Subcutaneous abdominal adipose tissue (tissue), 5 donors: ENCODE results near the gene ARR3.
"Not testable (repeated sequence)": the region's sequence is repeated elsewhere in the genome, so short reads cannot be mapped to it uniquely, and the experiment has no call there.

ENCODE experiments used
- H3K27ac ChIP-seq: one replicate; pipeline ENCODE4 v1.7.0; 2013; ENCODE audit warnings: low read depth, mild to moderate bottlenecking, inconsistent platforms, low read length, moderate library complexity
- H3K27me3 ChIP-seq, 5 donors: one replicate each; pipeline ENCODE4 v1.7.0; 2013; ENCODE audit warnings: low read length in 5 of 5, inconsistent platforms in 1 of 5; ENCODE audit not compliant: control insufficient read depth in 5 of 5, insufficient read depth in 4 of 5
- H3K36me3 ChIP-seq, 5 donors: one replicate each; pipeline ENCODE4 v1.7.0; 2013; ENCODE audit warnings: low read length in 5 of 5; ENCODE audit not compliant: control insufficient read depth in 5 of 5, insufficient read depth in 5 of 5
- H3K4me1 ChIP-seq, 5 donors: one replicate each; pipeline ENCODE4 v1.7.0; 2013; ENCODE audit warnings: low read length in 5 of 5, mild to moderate bottlenecking in 3 of 5, moderate library complexity in 1 of 5; ENCODE audit not compliant: control insufficient read depth in 5 of 5, insufficient read depth in 5 of 5
- H3K4me3 ChIP-seq, 5 donors: one replicate each; pipeline ENCODE4 v1.7.0; 2013; ENCODE audit warnings: low read length in 5 of 5, low read depth in 1 of 5
- H3K9ac ChIP-seq, 5 donors: one replicate each; pipeline ENCODE4 v1.7.0; 2013; ENCODE audit warnings: low read length in 5 of 5, mild to moderate bottlenecking in 4 of 5, moderate library complexity in 3 of 5
- H3K9me3 ChIP-seq, 5 donors: one replicate each; pipeline ENCODE4 v1.7.0; 2013; ENCODE audit warnings: low read length in 5 of 5; ENCODE audit not compliant: control insufficient read depth in 5 of 5
- donor health status: healthy.
- donor health status: healthy.
- donor health status: healthy.
- donor health status: healthy.
- donor health status: healthy.

ARR3 gene

DNA sequence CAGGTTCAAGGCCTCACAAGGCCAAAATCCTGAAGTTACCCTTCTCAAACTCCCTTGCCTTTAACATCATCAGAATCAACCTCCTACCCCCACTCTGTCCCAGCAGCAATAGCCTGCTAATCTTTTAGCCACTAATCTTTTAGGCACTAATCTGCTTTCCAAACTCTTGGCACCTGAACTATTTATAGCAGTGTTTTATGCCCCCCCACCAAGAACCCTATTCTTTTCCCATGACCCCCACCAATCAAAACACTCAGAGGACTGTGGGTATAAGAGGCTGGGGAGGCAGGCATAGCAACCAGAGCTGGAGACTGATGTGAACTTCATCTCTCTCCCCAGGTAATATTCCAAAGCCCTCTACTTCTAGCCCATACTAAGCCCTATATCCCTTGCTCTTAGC is at the start of gene ARR3:
Gene ARR3, plus strand, starts transcription at position 301 of the 400 bp plus-strand sequence. CDS start 1,052 bp downstream, outside the sequence.
- H3K9me3 ChIP-seq, result peaks cover 0 to 6% (median under 1%) of the 10 kb centered on the region in 5 donors
- no peaks in the 10 kb centered on the region for H3K4me1 ChIP-seq
- H3K27me3 ChIP-seq, result peaks cover 0 to 14% (median 2%) of the 10 kb centered on the region in 5 donors
- H3K4me3 ChIP-seq, result no peak within 1 kb of the TSS
- H3K36me3 ChIP-seq, result no peaks in the 10 kb centered on the region
- no peak within 1 kb of the TSS for H3K9ac ChIP-seq
- H3K27ac ChIP-seq, result no peak within 1 kb of the TSS

DNA sequence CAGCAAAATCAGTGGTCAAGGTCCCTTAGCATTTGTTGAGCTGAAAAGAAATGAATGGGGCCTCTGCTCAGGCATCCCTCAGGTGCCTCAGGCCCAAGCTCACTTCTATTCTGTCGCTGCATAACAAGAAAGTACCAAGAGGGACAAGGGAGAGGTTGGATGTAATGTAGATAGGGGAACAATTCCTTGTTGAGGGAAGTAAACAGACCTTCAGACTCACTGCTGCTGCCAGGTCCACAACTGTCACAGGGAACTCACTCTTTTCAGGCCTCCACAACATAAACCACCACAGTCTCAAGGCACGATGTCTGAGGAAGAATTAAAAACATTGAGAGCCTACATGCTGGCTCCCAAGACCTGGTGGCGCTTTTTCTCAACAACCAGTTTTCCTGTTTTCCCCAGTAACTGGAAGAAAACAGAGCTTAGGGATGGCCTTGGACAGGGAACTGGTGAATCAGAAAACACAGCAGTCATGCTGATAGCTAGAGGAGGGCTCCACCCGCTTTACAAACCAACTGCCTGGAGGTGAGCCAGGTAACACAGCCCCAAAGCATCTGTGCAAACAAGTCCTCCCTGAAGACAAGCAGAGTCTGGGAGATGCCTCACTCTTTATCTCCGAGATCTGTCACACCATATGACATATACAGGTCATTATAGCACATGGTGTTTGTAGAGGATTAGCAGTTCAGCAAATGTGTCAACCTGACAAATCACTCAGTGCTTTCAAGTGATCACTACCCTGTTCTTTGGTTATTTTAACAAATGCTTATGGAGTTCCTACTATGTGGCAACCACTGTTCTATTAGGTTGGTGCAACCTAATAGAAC is 48.0 kb upstream of the ARR3 start:
- no peaks in the 10 kb centered on the region for H3K36me3 ChIP-seq
- H3K4me3 ChIP-seq, result no peak overlapping the region
- H3K27me3 ChIP-seq, result peaks cover 0 to 8% (median 3%) of the 10 kb centered on the region in 5 donors
- H3K4me1 ChIP-seq, result no peaks in the 10 kb centered on the region
- H3K27ac ChIP-seq, result no peak overlapping the region
- no peaks in the 10 kb centered on the region for H3K9me3 ChIP-seq
- H3K9ac ChIP-seq, result no peak overlapping the region

DNA sequence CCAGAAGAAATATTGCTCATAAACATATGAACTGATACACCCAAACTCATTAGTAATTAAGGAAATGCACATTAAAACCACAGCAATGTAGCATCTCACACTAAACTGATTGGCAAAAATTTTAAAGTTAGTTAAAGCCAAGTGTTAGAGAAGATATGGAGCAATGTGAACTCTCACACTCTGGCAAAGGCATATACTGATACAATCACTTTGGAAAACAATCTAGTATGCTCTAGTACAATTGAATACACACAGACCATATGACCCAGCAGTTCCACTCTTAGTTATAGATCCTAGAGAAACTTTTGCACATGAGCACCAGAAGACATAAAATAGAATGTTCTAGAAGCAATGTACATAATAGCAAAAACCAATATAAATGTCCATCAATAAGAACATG is 42.1 kb upstream of the ARR3 start:
- Histone ChIP-seq H3K4me3 (no peak overlapping the region), H3K9ac (no peak overlapping the region)

DNA sequence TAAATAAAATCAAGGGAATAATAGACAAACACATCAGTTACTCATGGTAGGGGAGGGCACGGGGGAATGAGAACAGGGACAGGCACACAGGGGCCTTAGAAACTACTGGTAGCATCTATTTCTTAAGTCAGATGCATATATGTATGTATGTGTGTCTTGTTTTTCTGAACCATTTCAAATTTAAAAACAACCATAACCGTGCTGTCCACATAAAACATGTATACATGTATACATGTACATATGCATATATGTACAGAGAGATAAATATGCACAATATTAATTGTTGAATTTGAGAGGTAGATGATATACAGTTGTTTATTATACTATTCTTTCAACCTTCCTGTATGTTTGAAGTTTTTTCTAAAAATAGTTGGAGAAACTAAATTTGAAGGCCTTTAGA is 41.4 kb upstream of the ARR3 start:
- Histone ChIP-seq H3K4me3 (no peak overlapping the region), H3K36me3 (no peaks in the 10 kb centered on the region), H3K4me1 (no peaks in the 10 kb centered on the region), H3K9ac (no peak overlapping the region), H3K9me3 (no peaks in the 10 kb centered on the region), H3K27ac (no peak overlapping the region), H3K27me3 (peaks cover 0 to 7% (median 3%) of the 10 kb centered on the region in 5 donors)

More for the DNA sequence above, 42.1 kb upstream of the ARR3 start:
- Histone ChIP-seq H3K36me3 (no peaks in the 10 kb centered on the region), H3K9me3 (no peaks in the 10 kb centered on the region), H3K27me3 (peaks cover 0 to 7% (median 3%) of the 10 kb centered on the region in 5 donors), H3K4me1 (no peaks in the 10 kb centered on the region), H3K27ac (no peak overlapping the region)

DNA sequence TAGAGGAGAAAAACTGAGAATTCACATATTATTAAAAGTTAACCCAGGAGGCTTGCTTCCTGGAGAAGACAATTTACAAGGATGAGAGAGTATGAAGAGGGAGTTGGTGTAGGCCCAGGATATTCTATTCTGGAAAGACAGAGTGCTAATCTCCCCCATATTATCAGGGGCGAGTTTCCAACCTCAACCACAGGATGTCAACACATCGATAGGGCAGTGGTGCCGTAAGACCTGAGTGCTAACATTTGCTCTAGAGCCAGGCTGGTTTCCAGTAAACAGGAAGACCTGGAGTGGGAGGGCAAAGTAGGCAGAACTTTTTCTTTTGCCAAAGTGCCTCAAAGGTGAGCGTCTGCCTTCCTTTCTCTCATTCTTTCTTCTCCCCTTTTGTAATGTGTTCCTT is 36.5 kb upstream of the ARR3 start:
- Histone ChIP-seq H3K36me3 (no peaks in the 10 kb centered on the region), H3K9ac (no peak overlapping the region), H3K27ac (no peak overlapping the region), H3K4me1 (no peaks in the 10 kb centered on the region), H3K9me3 (no peaks in the 10 kb centered on the region), H3K27me3 (peaks cover 0 to 4% (median 0%) of the 10 kb centered on the region in 5 donors), H3K4me3 (no peak overlapping the region)

DNA sequence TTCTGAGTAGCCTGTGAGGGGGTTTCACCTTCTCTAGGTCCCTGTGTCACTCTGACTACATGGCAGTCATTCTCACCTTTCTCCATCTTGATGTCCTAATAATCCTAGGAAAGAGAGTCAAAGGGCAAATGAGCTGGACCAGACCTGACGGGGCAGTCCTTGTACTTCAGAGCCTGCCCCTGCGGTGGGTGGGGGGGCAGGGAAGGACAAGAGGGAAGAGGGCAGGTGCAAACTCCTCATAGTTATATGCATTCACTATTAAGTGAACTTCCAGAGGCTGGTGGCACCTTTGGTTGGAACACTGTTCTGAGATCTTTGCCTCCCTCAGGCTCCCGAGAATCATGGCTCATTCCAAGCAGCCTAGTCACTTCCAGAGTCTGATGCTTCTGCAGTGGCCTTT is 33.8 kb upstream of the ARR3 start, which contains the start of gene AWAT1:
Gene AWAT1, plus strand, starts transcription at position 301 of the 400 bp plus-strand sequence. Its CDS starts 41 bp downstream, at position 342.
- Histone ChIP-seq H3K27me3 (peaks cover 0 to 10% (median 4%) of the 10 kb centered on the region in 5 donors), H3K9me3 (no peaks in the 10 kb centered on the region), H3K36me3 (no peaks in the 10 kb centered on the region), H3K4me3 (no peak within 1 kb of the TSS), H3K4me1 (no peaks in the 10 kb centered on the region), H3K9ac (no peak within 1 kb of the TSS), H3K27ac (no peak within 1 kb of the TSS)

DNA sequence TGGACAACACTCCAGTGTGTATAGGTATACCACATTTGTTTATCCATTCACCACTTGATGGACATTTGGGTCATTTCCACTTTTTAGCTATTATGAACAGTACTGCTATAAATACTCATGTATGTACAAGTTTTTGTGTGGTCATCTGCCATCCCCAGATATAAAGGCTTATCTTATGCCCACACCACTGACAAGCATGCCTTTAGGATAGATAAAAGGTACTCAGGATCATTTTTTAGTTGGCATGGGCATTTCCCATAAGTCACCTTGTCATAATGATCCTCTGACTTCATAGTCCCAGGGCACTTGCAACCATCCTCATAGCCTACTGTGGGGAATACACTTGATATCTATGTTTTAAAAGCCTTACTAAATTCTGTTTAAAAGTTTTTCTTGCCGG is 27.4 kb upstream of the ARR3 start:
- Histone ChIP-seq H3K9me3 (no peaks in the 10 kb centered on the region), H3K4me3 (no peak overlapping the region), H3K9ac (no peak overlapping the region), H3K27ac (no peak overlapping the region), H3K4me1 (peaks cover 0 to 4% (median 0%) of the 10 kb centered on the region in 5 donors), H3K27me3 (peaks cover 0 to 13% (median 2%) of the 10 kb centered on the region in 5 donors), H3K36me3 (no peaks in the 10 kb centered on the region)

DNA sequence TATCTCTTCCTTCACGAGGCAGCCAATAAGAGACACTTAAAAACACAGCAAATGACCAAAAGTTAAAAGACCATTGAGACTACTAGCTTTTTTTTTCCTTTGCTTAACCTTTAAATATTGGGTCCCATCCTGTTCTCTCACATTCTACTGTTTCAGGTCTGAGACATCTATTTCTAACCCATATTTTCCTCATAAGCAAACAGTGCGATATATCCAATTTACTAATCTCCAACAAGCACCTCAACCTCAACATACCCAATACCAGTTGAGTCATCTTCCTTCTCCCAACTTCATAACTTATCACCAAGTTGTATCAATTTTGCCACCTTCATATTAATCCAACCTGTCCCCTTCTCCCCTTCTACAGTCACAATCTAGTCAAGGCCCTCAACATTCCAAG is 26.6 kb upstream of the ARR3 start:
- Histone ChIP-seq H3K9ac (no peak overlapping the region), H3K9me3 (no peaks in the 10 kb centered on the region), H3K4me3 (no peak overlapping the region), H3K27ac (no peak overlapping the region), H3K27me3 (peaks cover 0 to 13% (median 2%) of the 10 kb centered on the region in 5 donors), H3K4me1 (peaks cover 0 to 4% (median 0%) of the 10 kb centered on the region in 5 donors), H3K36me3 (no peaks in the 10 kb centered on the region)

DNA sequence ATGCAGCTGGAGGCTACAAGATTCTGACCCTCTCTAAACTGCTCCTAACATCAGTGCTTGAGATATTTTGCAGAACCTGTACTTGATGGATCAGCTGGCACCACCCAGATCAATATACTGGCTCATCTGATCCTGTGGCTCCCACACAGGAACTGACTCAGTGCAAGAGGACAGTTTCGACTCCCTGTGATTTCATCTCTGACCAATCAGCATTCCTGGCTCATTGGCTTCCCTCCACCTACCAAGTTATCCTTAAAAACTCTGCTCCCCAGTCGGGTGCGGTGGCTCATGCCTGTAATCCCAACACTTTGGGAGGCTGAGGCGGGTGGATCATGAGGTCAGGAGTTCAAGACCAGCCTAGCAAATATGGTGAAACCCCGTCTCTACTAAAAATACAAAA is 24.5 kb upstream of the ARR3 start:
- not testable (repeated sequence) for H3K4me3 ChIP-seq, H3K4me1 ChIP-seq, H3K36me3 ChIP-seq, H3K9me3 ChIP-seq, H3K9ac ChIP-seq, H3K27me3 ChIP-seq, H3K27ac ChIP-seq

DNA sequence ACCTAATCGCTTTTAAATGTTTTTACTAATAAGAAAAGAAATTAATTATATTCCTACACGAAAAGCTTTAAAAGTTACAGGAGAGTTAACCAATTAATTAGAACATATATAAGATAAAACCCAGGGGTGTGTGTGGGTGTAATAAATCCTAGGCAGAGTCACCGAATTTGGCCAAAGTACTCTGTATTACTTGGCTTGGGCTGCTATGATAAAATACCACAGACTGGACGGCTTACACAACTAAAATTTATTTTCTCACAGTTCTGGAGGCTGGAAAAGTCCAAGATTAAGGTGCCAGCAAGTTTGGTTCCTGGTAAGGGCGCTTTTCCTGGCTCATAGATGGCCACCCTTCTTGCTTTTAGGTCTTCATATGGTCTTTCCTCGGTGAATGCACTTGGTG is 23.3 kb upstream of the ARR3 start:
- Histone ChIP-seq H3K4me1 (peaks cover 0 to 4% (median 0%) of the 10 kb centered on the region in 5 donors), H3K27me3 (peaks cover 0 to 3% (median 0%) of the 10 kb centered on the region in 5 donors), H3K9me3 (no peaks in the 10 kb centered on the region), H3K36me3 (no peaks in the 10 kb centered on the region), H3K9ac (no peak overlapping the region), H3K4me3 (no peak overlapping the region), H3K27ac (no peak overlapping the region)
